T1000 (cell line): Measurements from ENCODE around the gene FAM171A1.
"Not testable (repeated sequence)": the region's sequence is repeated elsewhere in the genome, so short reads cannot be mapped to it uniquely, and the experiment has no call there.

Experiments
- DNase-seq: peaks from one replicate; lab custom pipeline; 2025; ENCODE audit warnings: mixed read lengths; lab: John Stamatoyannopoulos, UW

Gene FAM171A1

DNA sequence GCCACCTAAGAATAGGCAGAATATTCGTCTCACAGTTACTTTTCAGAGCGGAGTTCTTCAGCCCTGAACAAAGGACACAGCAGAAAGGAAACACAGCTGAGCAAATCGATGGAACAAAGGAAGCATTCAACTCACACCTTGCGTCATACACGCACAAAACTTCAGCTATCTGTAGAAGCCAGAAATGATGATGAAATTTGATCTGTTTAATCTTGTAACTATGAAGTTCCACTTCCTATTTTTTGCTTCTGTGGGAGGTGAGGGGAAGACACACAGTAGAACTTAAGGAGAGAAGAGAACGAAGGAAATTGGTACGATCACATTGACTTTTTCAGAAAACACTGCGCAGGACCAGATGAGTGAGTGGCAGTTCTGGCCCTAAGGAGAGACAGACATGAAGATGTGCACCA, 26.2 kb downstream of the FAM171A1 start:
- no peak for DNase-seq

DNA sequence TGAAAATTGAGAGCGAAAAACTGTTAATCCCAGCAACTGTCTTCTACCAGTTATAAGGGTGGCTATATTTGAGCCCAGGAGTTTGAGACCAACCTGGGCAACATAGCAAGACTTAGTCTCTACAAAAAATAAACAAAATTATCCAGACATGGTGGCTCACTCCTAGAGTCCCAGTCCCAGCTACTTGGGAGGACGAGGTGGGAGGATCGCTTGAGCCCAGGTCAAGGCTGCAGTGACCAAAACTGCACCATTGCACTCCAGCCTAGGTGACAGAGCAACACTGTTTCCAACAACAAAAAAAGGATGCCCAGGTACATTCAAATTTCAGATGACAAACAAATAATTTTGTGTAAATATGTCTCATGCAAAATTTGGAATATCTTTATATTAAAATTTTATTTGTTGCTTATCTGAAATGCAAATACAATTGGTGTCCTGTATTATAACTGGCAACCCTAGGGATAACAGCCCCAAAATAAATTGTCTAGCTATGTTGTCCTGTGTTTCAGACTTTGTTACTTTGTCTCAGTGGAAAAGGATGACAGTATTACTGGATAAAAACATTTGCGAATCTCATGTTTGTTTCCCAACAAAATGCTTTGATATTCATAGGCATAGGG, 26.7 kb downstream of the FAM171A1 start:
- no peak for DNase-seq

DNA sequence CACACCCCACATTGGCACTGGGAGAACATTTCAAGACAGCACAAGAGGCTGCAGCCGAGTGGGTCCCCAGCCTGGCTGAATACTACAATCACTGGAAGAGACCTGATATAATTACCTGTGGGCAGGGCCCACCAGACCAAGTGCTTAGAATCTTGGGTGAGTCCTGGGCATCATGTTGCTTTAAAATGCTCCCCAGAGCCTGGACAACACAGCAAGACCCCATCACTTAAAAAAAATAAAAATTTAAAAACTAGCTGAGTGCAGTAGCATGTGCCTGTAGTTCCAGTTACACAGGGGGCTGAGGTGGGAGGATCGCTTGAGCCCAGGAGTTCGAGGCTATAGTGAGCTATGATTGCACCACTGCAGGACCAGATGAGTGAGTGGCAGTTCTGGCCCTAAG, 28.1 kb downstream of the FAM171A1 start:
- no peak for DNase-seq

DNA sequence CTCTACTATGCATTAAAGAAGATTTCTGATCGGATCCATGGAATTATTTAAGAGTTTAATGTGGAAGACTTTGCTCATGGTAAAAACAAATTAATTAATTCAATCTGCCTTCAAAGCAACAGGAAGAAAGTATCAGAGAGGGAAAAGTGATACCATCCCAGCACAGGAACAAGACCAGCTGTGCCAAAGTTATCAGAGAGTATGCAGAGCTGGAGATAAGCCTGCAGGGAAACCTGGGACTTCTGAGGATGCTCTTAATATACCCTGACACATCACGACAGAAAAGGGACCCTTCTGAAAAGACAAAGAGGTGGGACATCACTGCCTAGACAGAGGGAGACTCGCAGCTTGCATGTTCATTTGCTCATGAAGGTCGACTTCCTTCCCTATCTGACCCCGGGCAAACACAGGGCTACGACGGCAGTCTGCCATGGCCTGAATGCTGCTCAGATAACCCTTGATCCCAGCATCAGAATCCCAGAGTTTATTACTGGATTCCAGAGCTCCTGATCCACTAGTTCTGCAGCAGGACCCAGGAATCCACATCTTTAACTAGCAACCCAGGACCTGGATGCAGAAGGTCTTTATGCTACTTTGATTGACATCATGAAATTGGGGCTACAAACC, 29.5 kb downstream of the FAM171A1 start:
- no peak for DNase-seq

DNA sequence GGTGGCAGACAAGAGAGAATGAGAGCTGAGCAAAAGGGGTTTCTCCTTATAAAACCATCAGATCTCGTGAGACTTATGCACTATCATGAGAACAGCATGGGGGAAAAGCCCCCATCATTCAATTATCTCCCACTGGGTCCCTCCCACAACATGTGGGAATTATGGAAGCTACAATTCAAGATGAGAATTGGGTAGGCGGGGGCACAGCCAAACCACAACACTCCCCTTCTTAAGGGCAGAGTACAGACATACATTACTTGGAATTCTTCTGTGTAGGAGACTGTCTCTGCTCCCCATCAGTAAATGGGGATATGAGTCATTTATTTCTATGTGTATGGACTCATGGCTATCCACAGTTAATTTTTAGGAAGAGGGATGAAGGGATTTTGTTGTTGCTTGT, 31.2 kb downstream of the FAM171A1 start:
- no peak for DNase-seq

DNA sequence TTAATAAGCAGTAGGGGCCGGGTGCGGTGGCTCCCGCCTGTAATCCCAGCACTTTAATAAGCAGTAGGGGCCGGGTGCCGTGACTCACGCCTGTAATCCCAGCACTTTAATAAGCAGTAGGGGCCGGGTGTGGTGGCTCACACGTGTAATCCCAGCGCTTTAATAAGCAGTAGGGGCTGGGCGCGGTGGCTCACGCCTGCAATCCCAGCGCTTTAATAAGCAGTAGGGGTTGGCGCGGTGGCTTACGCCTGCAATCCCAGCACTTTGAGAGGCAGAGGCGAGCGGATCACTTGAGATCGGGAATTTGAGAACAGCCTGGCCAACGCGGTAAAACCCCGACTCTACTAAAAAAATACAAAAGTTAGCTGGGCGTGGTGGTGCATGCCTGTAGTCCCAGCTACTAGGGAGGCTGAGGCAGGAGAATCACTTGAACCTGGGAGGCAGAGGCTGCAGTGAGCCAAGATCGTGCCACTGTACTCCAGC, 33.6 kb downstream of the FAM171A1 start:
- DNase-seq = not testable (repeated sequence)

DNA sequence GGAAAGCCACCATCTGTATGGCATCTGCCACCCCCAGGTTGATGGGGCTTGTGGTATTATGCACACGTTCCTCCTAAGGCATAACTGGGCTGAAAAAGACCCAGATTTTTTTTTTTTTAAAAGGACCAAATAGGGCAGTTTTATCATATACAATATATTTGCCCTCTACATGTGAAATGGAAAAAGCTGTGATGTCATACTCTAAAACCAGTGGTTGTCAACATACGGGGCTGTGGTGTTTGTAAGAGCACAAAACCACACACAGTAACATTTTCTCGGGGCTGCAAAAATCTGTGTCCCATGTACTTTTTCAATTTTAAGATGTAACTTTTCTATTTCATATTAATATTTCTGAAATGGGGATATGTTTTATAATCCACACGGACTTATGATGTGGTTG, 34.9 kb downstream of the FAM171A1 start:
- DNase-seq = no peak

DNA sequence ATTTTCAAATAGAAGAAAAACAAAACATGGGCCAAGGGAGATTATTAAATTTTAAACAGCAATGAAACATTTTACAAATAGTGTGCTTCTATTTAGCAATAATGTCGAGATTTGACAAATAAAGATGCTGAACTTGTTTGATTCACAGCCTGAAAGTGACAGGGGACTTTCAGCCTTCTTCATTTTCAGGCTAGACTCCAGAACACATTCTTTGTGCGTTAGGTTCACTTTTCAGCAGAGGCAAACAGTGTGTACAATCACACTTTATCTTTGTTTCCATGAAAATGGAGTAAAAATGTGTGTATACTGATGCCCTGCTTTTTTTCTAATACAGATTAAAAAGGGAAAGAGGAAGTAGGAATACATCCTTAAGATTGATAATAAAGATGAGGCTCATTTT, 35.6 kb downstream of the FAM171A1 start:
- DNase-seq = no peak

DNA sequence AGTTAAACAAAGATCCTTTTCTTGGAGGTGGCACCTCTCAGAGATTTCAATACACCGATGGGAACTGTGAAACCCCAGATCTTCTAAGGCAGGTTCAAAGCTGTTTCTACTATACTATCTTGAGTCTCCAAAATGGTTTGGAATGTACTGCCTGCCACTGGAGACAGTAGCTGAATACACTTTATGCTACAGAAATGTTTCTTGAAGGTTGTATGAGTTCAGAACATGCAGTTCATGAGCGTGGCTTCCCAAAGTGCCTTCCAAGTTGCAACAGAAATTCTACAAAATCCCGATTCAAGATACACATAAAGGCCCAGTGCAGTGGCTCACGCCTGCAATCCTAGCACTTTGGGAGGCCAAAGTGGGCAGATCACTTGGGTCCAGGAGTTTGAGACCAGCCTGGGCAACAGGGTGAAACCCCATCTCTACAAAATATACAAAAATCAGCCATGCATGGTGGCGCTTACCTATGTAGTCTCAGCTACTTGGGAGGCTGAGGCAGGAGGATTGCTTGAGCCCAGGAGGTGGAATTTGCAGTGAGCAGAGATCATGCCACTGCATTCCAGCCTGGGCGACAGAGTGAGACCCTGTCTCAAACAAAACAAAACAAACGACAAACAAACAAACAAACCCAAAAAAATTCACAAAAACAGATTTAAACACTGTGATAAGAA, 36.3 kb downstream of the FAM171A1 start:
- no peak for DNase-seq

DNA sequence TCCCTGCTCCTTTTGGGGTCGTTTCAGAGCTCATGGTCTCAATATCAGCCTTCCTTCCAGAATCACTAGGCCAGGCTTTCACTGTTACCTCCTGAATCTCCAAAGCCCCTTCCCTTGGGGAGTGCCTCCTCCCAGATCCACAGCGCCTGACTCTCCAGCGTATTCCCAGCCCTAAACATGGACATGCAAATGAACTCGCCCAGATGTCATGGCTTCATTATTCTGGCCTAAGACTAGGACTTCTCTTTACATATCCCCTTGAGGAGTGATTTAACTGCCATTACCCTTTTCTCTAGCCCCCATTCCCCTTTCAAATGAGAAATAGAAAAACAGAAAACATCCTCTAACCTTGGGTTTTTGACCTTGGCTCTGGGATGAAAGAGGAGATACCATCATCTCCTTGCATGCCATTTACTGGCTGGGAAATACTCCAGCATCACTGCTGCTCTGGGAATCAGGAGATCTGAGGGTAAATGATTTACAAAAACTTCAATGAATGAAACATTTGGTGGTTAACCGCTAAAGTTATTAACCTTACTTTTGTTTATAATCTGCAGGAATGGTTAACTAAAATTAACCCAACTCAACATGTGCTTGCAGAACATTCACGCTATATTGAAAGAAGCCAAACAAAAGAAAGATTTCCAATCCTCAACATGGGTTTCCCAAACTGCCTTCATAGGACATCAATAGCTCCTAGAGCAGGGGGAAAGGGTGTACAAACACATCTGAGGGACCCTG, 37.0 kb downstream of the FAM171A1 start:
- DNase-seq = no peak

DNA sequence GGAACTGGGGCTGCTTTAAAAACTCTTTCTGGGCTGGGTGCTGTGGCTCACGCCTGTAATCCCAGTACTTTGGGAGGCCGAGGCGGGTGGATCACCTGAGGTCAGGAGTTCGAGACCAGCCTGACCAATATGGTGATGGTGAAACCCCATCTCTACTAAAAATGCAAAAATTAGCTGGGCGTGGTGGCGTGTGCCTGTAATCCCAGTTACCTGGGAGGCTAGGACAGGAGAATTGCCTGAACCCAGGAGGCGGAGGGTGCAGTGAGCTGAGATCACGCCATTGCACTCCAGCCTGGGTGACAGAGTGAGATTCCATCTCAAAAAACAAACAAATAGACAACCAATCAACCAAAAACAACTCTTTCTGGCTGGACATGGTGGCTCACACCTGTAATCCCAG, 37.9 kb downstream of the FAM171A1 start:
- not testable (repeated sequence) for DNase-seq

DNA sequence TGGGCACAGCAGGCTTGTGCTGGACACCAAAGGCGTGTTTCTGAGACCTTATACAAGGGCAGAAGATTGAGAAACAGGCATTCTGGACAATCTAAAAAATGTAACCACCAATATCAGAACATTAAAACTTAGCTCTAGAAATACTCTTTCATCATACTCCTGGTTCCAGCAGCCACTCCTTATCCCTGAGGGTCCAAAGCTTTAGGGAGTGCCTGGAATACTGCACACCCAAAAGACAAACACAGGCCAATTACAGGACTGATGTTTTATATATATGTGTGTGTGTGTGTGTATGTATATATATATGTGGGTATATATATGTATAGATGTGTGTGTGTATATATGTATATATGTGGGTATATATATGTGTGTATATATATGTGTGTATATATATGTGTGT, 39.6 kb downstream of the FAM171A1 start:
- no peak for DNase-seq

DNA sequence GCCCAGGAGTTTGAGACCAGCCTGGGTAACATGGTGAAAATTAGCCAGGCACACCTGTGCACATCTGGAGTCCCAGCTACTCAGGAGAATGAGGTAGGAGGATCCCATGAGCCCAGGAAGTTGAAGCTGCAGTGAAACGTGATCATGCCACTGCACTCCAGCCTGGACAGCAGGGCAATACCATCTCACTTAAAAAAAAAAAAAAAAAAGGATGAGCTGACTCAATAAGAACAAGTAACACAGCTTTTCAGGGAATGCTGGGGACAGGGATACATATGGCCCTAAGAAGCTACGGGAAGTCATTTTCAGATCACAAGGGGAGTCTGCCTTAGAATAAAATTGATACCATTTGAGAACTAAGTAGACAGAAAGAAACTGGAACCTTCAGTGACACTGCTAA, 41.7 kb downstream of the FAM171A1 start:
- no peak for DNase-seq

DNA sequence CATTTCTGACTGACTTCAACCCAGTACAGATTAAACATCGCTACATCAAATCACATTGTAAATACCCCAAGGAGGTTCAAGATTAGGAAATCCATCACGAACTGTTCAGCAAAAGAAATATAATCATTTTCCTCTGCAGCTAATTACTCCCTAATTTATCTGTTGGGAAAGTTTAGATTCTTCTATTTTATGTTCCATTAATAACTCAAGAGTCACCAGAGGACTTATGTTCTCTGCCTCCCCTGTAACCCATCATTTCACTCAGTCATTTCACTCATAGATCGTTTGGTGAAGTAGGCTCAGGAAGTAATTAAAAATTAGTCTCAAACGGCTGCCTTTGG, 45.2 kb downstream of the FAM171A1 start:
- no peak for DNase-seq

DNA sequence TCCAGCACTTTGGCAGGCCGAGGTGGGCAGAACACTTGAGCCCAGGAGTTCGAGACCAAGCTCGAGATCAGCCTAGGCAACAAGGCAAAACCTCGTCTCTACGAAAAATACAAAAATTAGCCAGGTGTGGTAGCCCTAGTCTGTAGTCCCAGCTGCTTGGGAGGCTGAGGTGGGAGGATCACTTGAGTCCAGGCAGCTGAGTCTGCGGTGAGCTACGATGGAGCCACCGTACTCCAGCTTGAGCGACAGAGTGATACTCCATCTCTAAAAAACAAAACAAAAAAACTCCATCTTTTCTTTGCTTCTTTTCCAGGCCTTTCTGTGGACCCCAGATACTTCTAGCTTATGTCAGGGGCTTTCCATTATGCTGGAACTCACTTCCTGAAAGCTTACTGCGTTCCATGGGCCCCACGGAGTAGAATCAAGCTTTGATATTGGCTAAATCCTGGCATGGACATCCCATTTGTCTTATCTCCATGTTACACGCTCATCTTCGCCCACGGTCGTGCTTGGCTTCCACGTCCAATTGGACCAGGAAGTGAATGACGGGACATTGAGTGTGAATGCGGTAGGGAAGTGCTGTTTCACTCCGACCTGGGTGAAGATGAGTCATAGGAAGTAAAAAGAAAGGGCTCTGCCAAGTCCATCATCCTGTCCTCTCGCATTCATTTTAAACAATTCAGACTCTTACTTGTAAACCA, 45.7 kb downstream of the FAM171A1 start:
- DNase-seq = peak; percentile 83

DNA sequence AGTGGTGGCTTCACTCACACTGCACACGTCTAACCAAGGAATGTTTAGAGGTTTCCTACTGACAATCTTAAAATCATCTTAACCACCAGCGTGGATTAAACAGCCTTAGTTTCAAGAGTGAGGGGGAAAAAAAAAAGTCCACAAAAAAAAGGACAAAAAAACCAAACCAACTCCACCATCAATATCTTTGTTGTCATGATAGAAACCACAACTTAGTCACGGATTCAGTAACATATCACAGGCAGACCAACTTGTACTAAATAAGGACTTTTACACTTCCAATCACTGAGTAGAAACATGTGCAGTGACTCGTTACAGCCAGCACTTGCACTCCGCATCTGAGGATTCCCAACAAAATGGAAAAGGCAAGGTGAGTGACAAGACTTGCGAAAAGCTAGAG, 46.5 kb downstream of the FAM171A1 start:
- DNase-seq = no peak

DNA sequence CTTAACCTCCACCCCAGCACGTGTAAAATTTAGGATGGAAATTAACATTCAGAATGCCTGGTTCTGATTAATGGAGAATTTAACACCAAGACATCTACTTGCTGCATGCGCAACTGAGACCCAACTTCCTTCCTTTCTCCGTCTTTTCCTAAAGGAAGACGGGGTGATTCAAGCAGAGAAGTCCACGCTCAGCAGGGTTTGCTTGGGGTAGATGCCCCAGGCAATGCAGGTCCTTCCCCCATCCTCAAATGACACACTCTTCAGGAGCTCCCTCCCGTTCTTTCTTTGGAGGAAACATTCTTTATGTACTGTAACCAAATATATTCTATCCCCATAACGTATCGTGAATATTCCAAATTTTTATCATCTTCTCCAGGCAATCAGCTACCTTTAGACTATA, 47.0 kb downstream of the FAM171A1 start:
- no peak for DNase-seq

DNA sequence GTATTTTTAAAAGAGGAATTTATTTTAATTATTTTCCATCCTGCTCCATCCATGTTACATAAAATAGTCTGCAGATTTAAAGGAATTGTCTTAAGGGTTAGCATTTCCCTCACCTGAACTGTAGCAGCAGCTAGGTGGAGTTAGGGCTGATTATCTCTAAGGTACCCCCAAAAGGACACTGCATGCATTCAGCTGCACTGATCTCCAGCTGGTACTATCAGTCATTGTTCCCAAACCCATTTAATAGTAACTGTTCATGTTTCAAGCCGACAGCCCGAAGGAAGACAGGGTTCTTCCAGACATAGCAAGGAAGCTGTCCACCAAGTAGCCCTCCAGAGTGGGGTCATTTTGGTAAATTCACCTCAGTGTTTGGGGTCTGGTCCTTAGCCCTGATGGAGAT, 48.7 kb downstream of the FAM171A1 start:
- no peak for DNase-seq

DNA sequence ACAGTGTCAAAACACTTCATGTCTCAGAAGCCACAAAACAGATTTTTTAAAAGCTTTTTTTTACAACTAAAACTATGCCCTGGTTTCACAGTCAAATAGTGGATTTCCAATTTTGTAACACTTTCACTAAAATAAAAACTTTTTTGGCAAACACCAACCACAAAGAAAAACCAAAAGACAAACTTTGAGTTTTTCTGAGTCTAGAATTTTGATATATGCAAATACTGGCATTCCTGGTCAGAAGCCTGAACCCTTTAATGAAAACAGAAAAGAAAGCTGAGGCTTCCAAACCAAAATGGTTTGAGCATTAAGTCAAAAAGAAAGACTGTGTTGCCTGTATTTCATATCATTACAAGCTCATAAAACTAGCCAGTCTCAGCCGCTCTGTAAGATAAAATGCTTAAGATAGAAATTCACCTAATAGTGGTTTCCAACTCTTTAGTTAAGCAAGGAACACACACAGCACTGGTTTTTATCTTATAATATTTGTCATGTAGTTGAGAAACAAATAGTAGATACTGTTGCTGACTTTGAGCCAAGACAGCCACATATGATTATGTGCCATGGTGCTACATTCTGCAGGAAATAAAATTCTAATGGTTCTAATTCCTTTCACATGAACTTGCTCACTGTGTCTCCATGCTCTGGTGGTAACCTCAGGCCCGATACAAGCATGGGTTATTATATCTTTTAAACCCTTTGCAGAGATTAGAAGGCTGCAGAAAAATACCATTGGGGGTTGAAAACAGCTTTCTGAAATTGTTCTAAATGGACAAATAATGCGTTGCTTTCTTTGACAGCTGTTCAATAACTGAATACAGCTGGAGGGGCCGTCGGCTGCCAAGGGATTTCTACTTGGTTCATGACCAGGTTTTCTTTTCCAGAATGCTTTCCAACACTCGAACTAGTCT, 49.4 kb downstream of the FAM171A1 start:
- DNase-seq = no peak

DNA sequence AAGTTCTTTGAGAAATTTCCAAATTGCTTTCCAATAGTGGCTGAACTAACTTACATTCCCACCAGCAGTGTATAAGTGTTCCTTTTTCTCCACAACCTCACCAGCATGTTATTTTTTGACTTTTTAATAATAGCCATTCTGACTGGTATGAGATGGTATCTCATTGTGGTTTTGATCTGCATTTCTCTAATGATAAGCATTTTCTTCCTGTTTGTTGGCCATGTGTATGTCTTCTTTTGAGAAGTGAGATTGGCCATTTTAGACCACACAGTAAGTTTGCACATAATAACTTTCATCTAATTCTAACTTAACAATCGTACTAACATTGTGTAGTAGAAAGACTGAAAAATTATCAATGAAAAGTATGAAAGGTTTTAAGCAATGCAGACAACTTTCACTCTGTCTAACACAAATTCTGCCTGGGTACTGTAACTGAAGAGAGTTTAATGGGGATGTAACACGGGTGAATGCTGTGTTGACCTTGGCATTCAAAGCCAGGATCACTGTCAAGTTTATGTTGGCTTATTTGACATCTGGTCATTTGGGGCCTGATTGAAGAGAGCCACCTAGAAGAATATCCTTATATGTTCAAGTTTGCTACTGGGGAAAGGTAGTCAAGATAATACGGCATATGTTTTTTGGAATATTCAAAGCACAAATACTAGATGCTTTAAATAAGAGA, 50.4 kb downstream of the FAM171A1 start:
- no peak for DNase-seq

DNA sequence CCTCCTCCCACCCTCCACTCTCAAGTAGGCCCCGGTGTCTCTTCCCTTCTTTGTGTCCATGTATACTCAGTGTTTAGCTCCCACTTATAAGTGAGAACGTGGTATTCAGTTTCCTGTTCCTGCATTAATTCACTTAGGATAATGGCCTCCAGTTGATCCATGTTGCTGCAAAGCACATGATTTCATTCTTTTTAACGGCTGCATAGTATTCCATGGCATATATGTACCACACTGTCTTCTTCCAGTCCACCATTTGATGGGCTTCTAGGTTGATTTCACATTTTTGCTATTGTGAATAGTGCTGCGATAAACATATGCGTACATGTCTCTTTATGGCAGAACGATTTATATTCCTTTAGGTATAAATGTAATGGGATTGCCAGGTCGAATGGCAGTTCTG, 51.0 kb downstream of the FAM171A1 start:
- DNase-seq = no peak
